K562 (cell line): ENCODE measurements around the gene EME1. TPM values are rescaled to one million over a fixed set of nuclear protein-coding genes. Genes with fewer than 3 reads are reported as not detected.

ENCODE experiments used
- BHLHE40 ChIP-seq: IDR thresholded peaks from 2 replicates; pipeline ENCODE4 v1.6.1; 2011; ENCODE audit warnings: low read length, improper control_type of control experiment
- BRF1 ChIP-seq: IDR thresholded peaks from 3 replicates; pipeline ENCODE4 v1.6.1; 2011; ENCODE audit warnings: borderline replicate concordance, mild to moderate bottlenecking; ENCODE audit not compliant: insufficient read length; ENCODE audit errors: extremely low read depth
- FOXK2 ChIP-seq, 2 experiments: fragments of 450-650 bp; IDR thresholded peaks in 1 of 2; conservative IDR thresholded peaks in 1 of 2; 2 replicates each; pipeline ENCODE4 v1.6.1; 2016; ENCODE audit warnings: low read depth in 2 of 2, mild to moderate bottlenecking in 1 of 2
- HDGF ChIP-seq: fragments of 450-650 bp; IDR thresholded peaks from 2 replicates; pipeline ENCODE4 v1.6.1; 2016
- MNT ChIP-seq, 2 experiments: fragments of 450-650 bp; conservative IDR thresholded peaks; 2 replicates each; pipeline ENCODE4 v1.6.1; 2017; ENCODE audit warnings: mild to moderate bottlenecking in 2 of 2, moderate library complexity in 2 of 2
- MTA1 ChIP-seq: fragments of 450-650 bp; IDR thresholded peaks from 2 replicates; pipeline ENCODE4 v1.6.1; 2017; ENCODE audit warnings: borderline replicate concordance
- PHB2 ChIP-seq: fragments of 450-650 bp; IDR thresholded peaks from 2 replicates; pipeline ENCODE4 v1.6.1; 2017; ENCODE audit warnings: low read depth
- POLR2G ChIP-seq: fragments of 200-400 bp; formaldehyde crosslinking; IDR thresholded peaks from 2 replicates; pipeline ENCODE4 v1.6.1; 2017; ENCODE audit warnings: low read depth, mild to moderate bottlenecking, antibody characterized with exemption, low read length, moderate library complexity
- RBM17 ChIP-seq: fragments of 200-400 bp; formaldehyde crosslinking; IDR thresholded peaks from 2 replicates; pipeline ENCODE4 v1.6.1; 2017; ENCODE audit warnings: low read depth, mild to moderate bottlenecking, low read length, borderline replicate concordance
- SAFB2 ChIP-seq: fragments of 200-400 bp; formaldehyde crosslinking; IDR thresholded peaks from 2 replicates; pipeline ENCODE4 v1.6.1; 2018; ENCODE audit warnings: borderline replicate concordance, low read length, low read depth, moderate library complexity; ENCODE audit not compliant: severe bottlenecking
- SLC30A9 ChIP-seq: fragments of 250-450 bp; sonication (Bioruptor Pico); IDR thresholded peaks from 2 replicates; pipeline ENCODE4 v1.8.0; 2022; ENCODE audit warnings: mild to moderate bottlenecking, moderate library complexity
- SMARCB1 ChIP-seq: IDR thresholded peaks from 2 replicates; pipeline ENCODE4 v1.6.1; 2011; ENCODE audit warnings: improper control_type of control experiment, low read depth; ENCODE audit not compliant: insufficient read length
- SP2 ChIP-seq: IDR thresholded peaks from 2 replicates; pipeline ENCODE4 v1.6.1; 2011; ENCODE audit warnings: mild to moderate bottlenecking, low read depth, low read length, moderate library complexity; ENCODE audit not compliant: poor library complexity, severe bottlenecking; ENCODE audit errors: extremely low read depth
- STAT5A ChIP-seq: IDR thresholded peaks from 2 replicates; pipeline ENCODE4 v1.6.1; 2012; ENCODE audit warnings: low read length, inconsistent platforms, borderline replicate concordance
- TAF1 ChIP-seq: IDR thresholded peaks from 2 replicates; pipeline ENCODE4 v1.6.1; 2011; ENCODE audit warnings: mild to moderate bottlenecking, low read length, moderate library complexity; ENCODE audit not compliant: insufficient read depth, control insufficient read depth, severe bottlenecking; ENCODE audit errors: extremely low read depth
- TCF15 ChIP-seq: fragments of 250-450 bp; sonication (Bioruptor Pico); IDR thresholded peaks from 2 replicates; pipeline ENCODE4 v1.8.0; 2022; ENCODE audit warnings: moderate library complexity, mild to moderate bottlenecking, inconsistent platforms
- UBTF ChIP-seq, 2 experiments: IDR thresholded peaks; 2 replicates each; pipeline ENCODE4 v1.6.1; 2012; ENCODE audit warnings: improper control_type of control experiment in 2 of 2, low read depth in 2 of 2, low read length in 2 of 2, borderline replicate concordance in 1 of 2
- ZC3H11A ChIP-seq: IDR thresholded peaks from 2 replicates; pipeline ENCODE4 v1.6.1; 2012; ENCODE audit warnings: low read depth, low read length, improper control_type of control experiment
- ZNF165 ChIP-seq: fragments of 250-450 bp; sonication (Bioruptor Pico); IDR thresholded peaks from 2 replicates; pipeline ENCODE4 v1.4.0; 2020; ENCODE audit warnings: borderline replicate concordance
- ZNF445 ChIP-seq: fragments of 250-450 bp; sonication (Bioruptor Pico); IDR thresholded peaks from 2 replicates; pipeline ENCODE4 v1.4.0; 2020; ENCODE audit warnings: low read depth, mild to moderate bottlenecking, moderate library complexity
- ZNF511 ChIP-seq: sonication (generic); formaldehyde crosslinking; IDR thresholded peaks from 2 replicates; pipeline ENCODE4 v1.8.0; 2022; ENCODE audit warnings: mild to moderate bottlenecking, missing genetic modification reagents
- ZNF778 ChIP-seq: fragments of 450-650 bp; formaldehyde crosslinking; IDR thresholded peaks from 2 replicates; pipeline ENCODE4 v1.4.0; 2020; ENCODE audit warnings: mild to moderate bottlenecking, moderate library complexity
- ZNF785 ChIP-seq: fragments of 250-450 bp; sonication (Bioruptor Pico); IDR thresholded peaks from 2 replicates; pipeline ENCODE4 v1.4.0; 2020; ENCODE audit warnings: mild to moderate bottlenecking
- polyA plus RNA-seq, 8 experiments: library from polyadenylated mRNA; depleted of rRNA in 4 of 8; stranded (reverse) in 5 of 8; unstranded in 3 of 8; fragments of >200 nt; fragmentation: Nextera tagmentation in 2 of 8; fragmentation: Illumina TruSeq in 1 of 8; extraction: Ambion mirVana in 2 of 8; extraction: Trizol in 1 of 8; gene quantifications; 2 replicates each; pipeline versions ENCODE4 v1.2.1 to v1.2.3, GENCODE V29; 2011 to 2014; ENCODE audit warnings: inconsistent platforms in 1 of 8, missing spikeins in 1 of 8
- total RNA-seq, 7 experiments: library from RNA; depleted of rRNA in 6 of 7; stranded (reverse); fragments of >200 nt in 6 of 7; fragmentation: Illumina TruSeq in 2 of 7; extraction: Trizol in 2 of 7; gene quantifications; 2 replicates each; pipeline versions ENCODE4 v1.2.1 to v1.2.3, GENCODE V29; 2011 to 2021; ENCODE audit warnings: low replicate concordance in 1 of 7

EME1 gene
- total and polyA plus RNA-seq, 9 of the 15 experiments (the other 6 are each of a cell fraction or from before 2014, with no cell fraction given) = 14.6 to 44.1 (median 24.0) TPM

GRCh38 chr17:50361561-50362480, 11.2 kb upstream of the EME1 start (continued):
- TF ChIP-seq STAT5A (peak; percentile 63; the same call in 1 of the 2 replicates), MNT (conservative IDR thresholded peaks at IDR 0.05) (peak; percentile 70 to 81), POLR2G (0 out of 2 replicates have a peak, but pooled peaks have one; percentile 19), ZNF785 (CRISPR knock-in tag) (no peak), BHLHE40 (peak; percentile 71), PHB2 (peak; percentile 78), SMARCB1 (no peak), ZNF511 (no peak), MTA1 (no peak), SAFB2 (no peak), ZNF165 (CRISPR knock-in tag) (no peak), SLC30A9 (CRISPR knock-in tag) (no peak), ZNF778 (no peak), UBTF (IDR thresholded peaks at IDR 0.05; ENCODE audit: borderline replicate concordance in 1 of 2, low read depth in 2 of 2, low read length in 2 of 2) (0 out of 4 replicates have a peak, but pooled peaks of 1 of the 2 experiments have one; percentile 35), ZNF445 (CRISPR knock-in tag) (no peak), RBM17 (no peak), TAF1 (no peak), ZC3H11A (no peak), TCF15 (CRISPR knock-in tag) (no peak), SP2 (no peak), HDGF (no peak), FOXK2 (conservative IDR thresholded peaks at IDR 0.05 in 1 of 2, IDR thresholded peaks at IDR 0.05 in 1 of 2; ENCODE audit: low read depth in 2 of 2) (peak in 1 of 2 experiments; percentile 52; a peak in 2 of 4 replicates), BRF1 (no peak)
